ENCODE data around the gene DIP2A. TPM values are rescaled to one million over a fixed set of nuclear protein-coding genes. Genes with fewer than 3 reads are reported as not detected.

DIP2A gene
- total RNA-seq, 4 donors from 2014 or later = 42.3 to 141 (median 52.8) TPM

GRCh38 chr21:46527801-46528200 lies 69.1 kb downstream of the DIP2A start:
- H3K27ac ChIP-seq = no peak overlapping the region
- no peaks in the 10 kb centered on the region for H3K4me1 ChIP-seq
- no peak overlapping the region for H3K4me3 ChIP-seq
- H3K36me3 ChIP-seq = peaks cover 21% of the 10 kb centered on the region
- no peaks in the 10 kb centered on the region for H3K27me3 ChIP-seq
- TF ChIP-seq, protein P1, sequence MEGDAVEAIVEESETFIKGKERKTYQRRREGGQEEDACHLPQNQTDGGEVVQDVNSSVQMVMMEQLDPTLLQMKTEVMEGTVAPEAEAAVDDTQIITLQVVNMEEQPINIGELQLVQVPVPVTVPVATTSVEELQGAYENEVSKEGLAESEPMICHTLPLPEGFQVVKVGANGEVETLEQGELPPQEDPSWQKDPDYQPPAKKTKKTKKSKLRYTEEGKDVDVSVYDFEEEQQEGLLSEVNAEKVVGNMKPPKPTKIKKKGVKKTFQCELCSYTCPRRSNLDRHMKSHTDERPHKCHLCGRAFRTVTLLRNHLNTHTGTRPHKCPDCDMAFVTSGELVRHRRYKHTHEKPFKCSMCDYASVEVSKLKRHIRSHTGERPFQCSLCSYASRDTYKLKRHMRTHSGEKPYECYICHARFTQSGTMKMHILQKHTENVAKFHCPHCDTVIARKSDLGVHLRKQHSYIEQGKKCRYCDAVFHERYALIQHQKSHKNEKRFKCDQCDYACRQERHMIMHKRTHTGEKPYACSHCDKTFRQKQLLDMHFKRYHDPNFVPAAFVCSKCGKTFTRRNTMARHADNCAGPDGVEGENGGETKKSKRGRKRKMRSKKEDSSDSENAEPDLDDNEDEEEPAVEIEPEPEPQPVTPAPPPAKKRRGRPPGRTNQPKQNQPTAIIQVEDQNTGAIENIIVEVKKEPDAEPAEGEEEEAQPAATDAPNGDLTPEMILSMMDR (IDR thresholded peaks at IDR 0.05) = no peak
- no peak for TF ChIP-seq POLR2A (IDR thresholded peaks at IDR 0.05)
- no peak for TF ChIP-seq EP300 (IDR thresholded peaks at IDR 0.05)
- WGBS = 83% methylated on average over 4 of the region's 4 CpGs
- no peak for DNase-seq (ENCODE audit: low spot score in 2 of 2)
- H3K9me3 ChIP-seq = no peaks in the 10 kb centered on the region

DNA sequence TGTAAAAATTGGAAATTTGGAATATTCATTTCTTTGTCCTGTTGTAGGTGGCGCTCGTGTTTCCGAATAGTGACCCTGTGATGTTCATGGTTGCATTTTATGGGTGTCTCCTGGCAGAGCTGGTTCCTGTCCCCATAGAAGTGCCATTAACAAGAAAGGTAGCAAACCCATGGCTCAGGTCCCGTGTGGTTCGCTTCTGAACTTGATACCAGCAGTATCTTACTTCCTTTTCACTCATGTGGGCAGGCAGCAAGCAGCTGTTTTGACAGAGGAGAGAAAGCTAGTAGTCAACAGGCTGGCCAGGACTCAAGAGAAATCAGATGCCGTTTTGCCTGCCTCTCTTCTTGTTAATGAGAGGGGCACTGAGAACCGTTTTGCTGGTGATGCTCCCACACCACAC lies 73.4 kb downstream of the DIP2A start:
- DNase-seq (ENCODE audit: low spot score in 2 of 2) = no peak
- no peaks in the 10 kb centered on the region for H3K4me1 ChIP-seq
- no peaks in the 10 kb centered on the region for H3K27me3 ChIP-seq
- H3K4me3 ChIP-seq = no peak overlapping the region
- TF ChIP-seq POLR2AphosphoS5 (IDR thresholded peaks at IDR 0.05) (no peak), POLR2A (IDR thresholded peaks at IDR 0.05) (no peak), EP300 (IDR thresholded peaks at IDR 0.05) (no peak)
- TF ChIP-seq, protein P1 (IDR thresholded peaks at IDR 0.05) = no peak
- 79% methylated on average over 7 of the region's 7 CpGs for WGBS
- no peaks in the 10 kb centered on the region for H3K9me3 ChIP-seq
- H3K36me3 ChIP-seq = peaks cover 57% of the 10 kb centered on the region
- no peak overlapping the region for H3K27ac ChIP-seq

- DNase-seq (ENCODE audit: low spot score in 2 of 2) = no peak
- Histone ChIP-seq H3K36me3 (peaks cover 81% of the 10 kb centered on the region), H3K4me1 (no peaks in the 10 kb centered on the region), H3K27me3 (no peaks in the 10 kb centered on the region), H3K27ac (no peak overlapping the region), H3K4me3 (no peak overlapping the region), H3K9me3 (no peaks in the 10 kb centered on the region)
- WGBS = 77% methylated on average over 6 of the region's 6 CpGs
- TF ChIP-seq POLR2AphosphoS5 (IDR thresholded peaks at IDR 0.05) (no peak), POLR2A (IDR thresholded peaks at IDR 0.05) (no peak), EP300 (IDR thresholded peaks at IDR 0.05) (no peak)
- TF ChIP-seq, protein P1 (IDR thresholded peaks at IDR 0.05) = no peak
These were observed 78.3 kb downstream of the DIP2A start for GRCh38 chr21:46537026-46537425.

- Histone ChIP-seq H3K9me3 (no peaks in the 10 kb centered on the region), H3K4me3 (no peak overlapping the region), H3K27me3 (no peaks in the 10 kb centered on the region), H3K4me1 (no peaks in the 10 kb centered on the region), H3K36me3 (peaks cover 91% of the 10 kb centered on the region), H3K27ac (no peak overlapping the region)
- DNase-seq (ENCODE audit: low spot score in 2 of 2) = no peak
- no peak for TF ChIP-seq EP300 (IDR thresholded peaks at IDR 0.05)
- TF ChIP-seq, protein P1 (IDR thresholded peaks at IDR 0.05) = no peak
- TF ChIP-seq POLR2AphosphoS5 (IDR thresholded peaks at IDR 0.05) = no peak
- TF ChIP-seq POLR2A (IDR thresholded peaks at IDR 0.05) = no peak
- 96% methylated on average over 7 of the region's 16 CpGs for WGBS
These were observed 79.6 kb downstream of the DIP2A start for GRCh38 chr21:46538262-46538661.

DNA sequence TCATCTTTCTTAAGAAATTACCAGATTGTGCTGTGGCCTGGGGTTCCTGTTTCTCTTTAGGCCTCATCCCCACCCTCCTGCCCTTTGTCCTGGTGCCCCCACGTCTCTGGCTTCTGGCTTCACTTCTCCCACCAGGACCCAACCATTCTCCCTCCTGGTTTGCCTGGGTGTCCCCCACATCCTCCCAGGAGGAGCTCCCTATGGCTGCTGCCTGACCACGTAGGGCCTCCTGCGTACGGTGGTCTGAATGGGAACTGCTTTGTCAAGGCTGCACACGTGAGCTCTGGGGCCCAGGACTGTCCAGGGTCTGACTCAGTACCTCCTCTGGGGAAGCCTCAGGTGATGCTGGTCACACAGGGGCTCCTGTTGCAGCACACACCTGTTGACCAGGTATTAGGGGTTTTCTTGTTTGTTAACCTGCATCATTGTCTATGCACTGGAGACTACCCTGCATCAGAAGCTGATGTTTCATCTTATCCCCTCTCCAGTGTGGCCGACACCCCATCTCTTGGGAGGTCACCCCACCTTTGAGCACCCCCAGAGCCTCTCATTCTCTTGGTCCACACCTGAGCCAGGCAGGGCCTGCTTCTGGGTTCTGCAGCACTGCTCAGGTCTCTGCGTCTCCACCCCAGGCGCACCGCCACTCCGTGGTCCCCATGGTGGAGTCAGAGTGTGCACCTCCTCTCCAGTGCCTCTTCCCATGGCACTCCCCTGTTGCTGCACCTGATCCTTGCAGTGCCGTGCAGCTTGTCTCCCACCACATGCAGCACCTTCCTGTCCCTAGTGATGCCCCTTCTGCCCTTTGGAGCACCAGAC lies 80.4 kb downstream of the DIP2A start:
- 99% methylated on average over 9 of the region's 11 CpGs for WGBS
- Histone ChIP-seq H3K9me3 (no peaks in the 10 kb centered on the region), H3K27ac (no peak overlapping the region), H3K36me3 (peaks cover 91% of the 10 kb centered on the region), H3K27me3 (no peaks in the 10 kb centered on the region), H3K4me1 (no peaks in the 10 kb centered on the region), H3K4me3 (no peak overlapping the region)
- DNase-seq (ENCODE audit: low spot score in 2 of 2) = no peak
- TF ChIP-seq POLR2A (IDR thresholded peaks at IDR 0.05) (no peak), EP300 (IDR thresholded peaks at IDR 0.05) (no peak), POLR2AphosphoS5 (IDR thresholded peaks at IDR 0.05) (no peak)
- TF ChIP-seq, protein P1 (IDR thresholded peaks at IDR 0.05) = no peak

Data from suprapubic skin (tissue), 4 donors.